Rectal smooth muscle tissue (tissue), 1 donor: ENCODE data around the gene EDN2.

Experiments
- H3K27ac ChIP-seq: one replicate; pipeline ENCODE4 v1.7.0; 2013; ENCODE audit warnings: low read depth, low read length, inconsistent platforms
- H3K27me3 ChIP-seq: one replicate; pipeline ENCODE4 v1.7.0; 2013; ENCODE audit warnings: low read length; ENCODE audit not compliant: control insufficient read depth, insufficient read depth
- H3K36me3 ChIP-seq: one replicate; pipeline ENCODE4 v1.7.0; 2013; ENCODE audit warnings: low read length; ENCODE audit not compliant: control insufficient read depth, insufficient read depth
- H3K4me1 ChIP-seq: one replicate; pipeline ENCODE4 v1.7.0; 2013; ENCODE audit warnings: low read length; ENCODE audit not compliant: control insufficient read depth, insufficient read depth
- H3K4me3 ChIP-seq: one replicate; pipeline ENCODE4 v1.7.0; 2013; ENCODE audit warnings: low read length
- H3K9ac ChIP-seq: one replicate; pipeline ENCODE4 v1.7.0; 2013; ENCODE audit warnings: low read length

The EDN2 gene

GRCh38 chr1:41484402-41485241 lies at the start of gene EDN2:
Gene EDN2 (minus strand): TSS chr1:41484683. CDS start chr1:41484601, 82 bp downstream.
- Histone ChIP-seq H3K4me3 (peak within 1 kb of the TSS; percentile 53), H3K36me3 (no peaks in the 10 kb centered on the region), H3K9ac (peak within 1 kb of the TSS; percentile 14), H3K27me3 (peaks cover 2% of the 10 kb centered on the region), H3K27ac (no peak within 1 kb of the TSS), H3K4me1 (peaks cover 44% of the 10 kb centered on the region)

- H3K36me3 ChIP-seq = no peaks in the 10 kb centered on the region
- H3K27ac ChIP-seq = no peak overlapping the region
- H3K4me1 ChIP-seq = peaks cover 6% of the 10 kb centered on the region
- H3K4me3 ChIP-seq = no peak overlapping the region
- H3K27me3 ChIP-seq = no peaks in the 10 kb centered on the region
- H3K9ac ChIP-seq = no peak overlapping the region
Measured at GRCh38 chr1:41533731-41534080, 49.2 kb upstream of the EDN2 start.

- H3K4me1 ChIP-seq = peaks cover 6% of the 10 kb centered on the region
- H3K36me3 ChIP-seq = no peaks in the 10 kb centered on the region
- no peak overlapping the region for H3K27ac ChIP-seq
- no peaks in the 10 kb centered on the region for H3K27me3 ChIP-seq
- H3K4me3 ChIP-seq = no peak overlapping the region
- no peak overlapping the region for H3K9ac ChIP-seq
Measured at GRCh38 chr1:41533016-41533730, 48.7 kb upstream of the EDN2 start.

GRCh38 chr1:41532206-41532975 lies 47.9 kb upstream of the EDN2 start:
- Histone ChIP-seq H3K27ac (no peak overlapping the region), H3K27me3 (no peaks in the 10 kb centered on the region), H3K4me3 (no peak overlapping the region), H3K36me3 (no peaks in the 10 kb centered on the region), H3K9ac (no peak overlapping the region), H3K4me1 (no peaks in the 10 kb centered on the region)

- Histone ChIP-seq H3K27me3 (no peaks in the 10 kb centered on the region), H3K36me3 (no peaks in the 10 kb centered on the region), H3K4me3 (no peak overlapping the region)
Measured at GRCh38 chr1:41530411-41530810, 45.9 kb upstream of the EDN2 start.

GRCh38 chr1:41529621-41530395 lies 45.3 kb upstream of the EDN2 start:
- H3K27ac ChIP-seq = no peak overlapping the region
- no peaks in the 10 kb centered on the region for H3K27me3 ChIP-seq
- H3K36me3 ChIP-seq = no peaks in the 10 kb centered on the region
- H3K4me3 ChIP-seq = no peak overlapping the region
- no peaks in the 10 kb centered on the region for H3K4me1 ChIP-seq
- no peak overlapping the region for H3K9ac ChIP-seq

More at GRCh38 chr1:41530411-41530810, 45.9 kb upstream of the EDN2 start:
- Histone ChIP-seq H3K9ac (no peak overlapping the region), H3K27ac (no peak overlapping the region), H3K4me1 (no peaks in the 10 kb centered on the region)

GRCh38 chr1:41528726-41529605 lies 44.5 kb upstream of the EDN2 start:
- no peak overlapping the region for H3K9ac ChIP-seq
- no peak overlapping the region for H3K27ac ChIP-seq
- no peak overlapping the region for H3K4me3 ChIP-seq
- H3K4me1 ChIP-seq = no peaks in the 10 kb centered on the region
- H3K36me3 ChIP-seq = no peaks in the 10 kb centered on the region
- no peaks in the 10 kb centered on the region for H3K27me3 ChIP-seq

- H3K4me1 ChIP-seq = no peaks in the 10 kb centered on the region
- no peak overlapping the region for H3K27ac ChIP-seq
- H3K9ac ChIP-seq = no peak overlapping the region
- H3K27me3 ChIP-seq = no peaks in the 10 kb centered on the region
- no peaks in the 10 kb centered on the region for H3K36me3 ChIP-seq
- no peak overlapping the region for H3K4me3 ChIP-seq
Measured at GRCh38 chr1:41528106-41528505, 43.6 kb upstream of the EDN2 start.

GRCh38 chr1:41526956-41527561 lies 42.6 kb upstream of the EDN2 start:
- Histone ChIP-seq H3K9ac (no peak overlapping the region), H3K4me3 (no peak overlapping the region), H3K27ac (no peak overlapping the region), H3K36me3 (no peaks in the 10 kb centered on the region), H3K4me1 (no peaks in the 10 kb centered on the region), H3K27me3 (no peaks in the 10 kb centered on the region)

GRCh38 chr1:41525891-41526587 lies 41.6 kb upstream of the EDN2 start:
- Histone ChIP-seq H3K4me1 (no peaks in the 10 kb centered on the region), H3K36me3 (no peaks in the 10 kb centered on the region), H3K27me3 (no peaks in the 10 kb centered on the region), H3K27ac (no peak overlapping the region), H3K4me3 (no peak overlapping the region), H3K9ac (no peak overlapping the region)
